GM19372 (cell line): Measurements from ENCODE around the gene PSMB7.

Experiments used
- ATAC-seq: cut with Tn5 transposase; IDR thresholded peaks from one replicate; pipeline ENCODE4 v1.9.1; 2021; ENCODE audit warnings: mild to moderate bottlenecking, low read depth, moderate library complexity; ENCODE audit not compliant: unreplicated experiment

The PSMB7 gene

DNA sequence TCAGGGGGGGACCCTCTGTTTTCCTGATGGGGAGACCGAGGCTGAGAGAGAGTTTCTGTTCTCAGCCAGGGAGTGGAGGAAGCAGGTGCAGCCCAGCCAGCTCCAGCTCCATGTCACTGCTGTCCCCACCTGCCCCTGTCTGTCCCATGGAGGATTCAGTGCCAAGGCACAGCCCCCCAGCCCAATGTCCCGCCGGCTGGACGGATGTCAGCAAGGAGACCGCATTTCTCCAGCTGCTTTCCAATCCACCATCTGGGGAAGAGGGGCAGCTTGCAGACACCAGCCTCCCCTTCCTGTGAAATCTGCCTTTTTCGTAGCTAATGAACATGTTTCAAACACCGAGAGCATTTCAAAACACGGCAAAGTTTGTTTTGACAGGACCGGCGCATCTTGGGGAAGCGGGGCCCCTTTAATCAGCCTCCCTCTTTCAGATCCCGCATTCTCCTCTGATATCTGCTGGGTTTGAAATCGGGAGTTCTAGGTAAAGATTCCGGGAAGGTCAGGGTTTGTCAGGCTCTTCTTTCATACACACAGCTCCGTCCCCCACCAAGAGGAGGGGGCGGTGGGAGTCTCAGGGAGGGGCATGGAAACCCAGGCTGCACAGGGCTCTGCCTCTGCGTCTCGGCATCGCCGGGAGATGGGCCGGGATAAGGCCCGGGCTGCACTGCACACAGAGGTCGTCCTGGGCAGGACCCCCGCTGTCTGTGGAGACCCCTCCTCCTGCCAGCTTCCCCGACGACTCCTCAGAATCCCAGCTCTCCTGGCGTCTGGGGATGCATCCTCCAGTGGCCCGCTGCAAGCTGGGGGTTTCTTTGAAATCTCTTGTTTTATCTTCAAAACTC is 82.7 kb downstream of the PSMB7 start:
- ATAC-seq: no peak

DNA sequence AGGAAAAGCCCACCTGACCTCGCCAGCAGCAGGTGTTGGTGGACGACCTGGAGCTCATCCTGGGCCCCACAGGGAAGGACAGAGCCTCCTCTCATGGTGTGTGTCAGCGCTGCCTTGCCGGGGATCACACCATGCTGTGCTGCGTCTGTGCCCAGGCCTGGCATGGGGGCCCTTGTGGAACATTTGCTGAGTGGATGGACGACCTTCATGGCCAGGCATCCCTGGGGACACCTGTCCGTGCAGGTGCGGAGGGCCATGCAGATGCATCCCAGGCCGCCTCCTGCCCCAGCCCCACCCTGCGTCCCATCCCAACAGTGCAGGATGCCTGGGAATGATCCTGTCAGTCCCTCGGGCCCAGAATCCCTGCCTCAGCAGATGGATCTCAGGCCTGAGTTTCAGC is 83.7 kb downstream of the PSMB7 start:
- ATAC-seq: no peak

DNA sequence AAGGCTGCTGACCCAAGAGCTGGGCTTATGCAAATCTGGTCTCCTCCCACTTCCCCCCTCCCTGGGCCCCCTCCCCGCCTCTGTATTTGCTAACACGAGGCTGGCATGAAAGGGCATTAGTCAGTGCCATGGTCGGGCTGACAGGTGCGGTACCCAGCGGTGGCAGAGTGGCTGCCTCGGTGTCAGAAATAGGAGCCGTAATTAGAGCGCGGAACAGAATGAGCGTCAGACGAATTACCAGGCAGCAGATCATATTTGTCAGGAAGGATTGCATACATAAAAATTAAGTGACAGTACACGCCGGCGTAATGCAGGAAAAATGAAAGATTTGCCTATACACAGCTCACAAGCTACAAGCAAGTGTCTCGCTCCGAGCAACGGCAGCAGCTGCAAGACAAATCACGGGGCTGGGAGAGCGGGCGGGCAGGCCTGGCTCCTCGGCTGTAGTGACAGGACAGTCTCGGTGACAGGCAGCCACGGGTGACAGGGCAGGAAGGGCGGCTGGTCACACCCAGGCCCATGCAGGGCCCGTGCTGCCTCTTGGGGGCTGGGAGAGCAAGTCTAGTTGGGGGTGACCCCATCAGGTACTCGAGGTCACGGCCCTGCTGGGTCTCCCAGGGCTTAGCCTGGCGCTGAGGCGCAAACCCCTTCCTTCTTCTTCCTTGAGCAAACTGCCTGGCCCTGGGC is 85.1 kb downstream of the PSMB7 start:
- ATAC-seq: no peak

DNA sequence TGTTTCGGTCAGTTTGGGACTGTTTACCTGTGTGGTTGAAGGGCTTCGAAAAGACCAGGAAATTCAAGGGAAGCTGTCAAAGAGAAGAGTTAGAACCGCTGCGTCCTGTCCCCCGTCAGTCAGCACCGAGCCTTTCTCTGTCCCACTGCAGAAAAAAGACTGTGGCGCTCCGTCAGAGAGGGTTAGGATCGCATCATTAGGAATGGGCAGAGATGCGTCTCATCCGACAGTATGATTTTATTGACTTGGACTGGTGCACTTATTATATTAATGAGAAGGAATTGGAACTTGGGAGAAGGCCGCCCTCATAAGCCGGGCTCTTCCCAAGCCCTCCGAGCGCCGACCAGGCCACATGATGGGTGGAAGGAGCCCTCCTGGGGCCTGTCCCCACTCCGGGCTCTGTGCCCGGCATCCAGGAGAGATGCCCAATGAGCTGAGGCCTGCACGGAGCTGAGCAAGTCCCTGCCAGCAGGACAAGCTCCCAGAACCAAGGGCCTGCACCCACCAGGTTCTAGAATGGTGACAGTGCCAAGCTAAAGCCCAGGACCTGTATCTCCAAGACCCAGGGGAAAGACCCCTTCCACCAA is 85.9 kb downstream of the PSMB7 start:
- ATAC-seq: no peak

DNA sequence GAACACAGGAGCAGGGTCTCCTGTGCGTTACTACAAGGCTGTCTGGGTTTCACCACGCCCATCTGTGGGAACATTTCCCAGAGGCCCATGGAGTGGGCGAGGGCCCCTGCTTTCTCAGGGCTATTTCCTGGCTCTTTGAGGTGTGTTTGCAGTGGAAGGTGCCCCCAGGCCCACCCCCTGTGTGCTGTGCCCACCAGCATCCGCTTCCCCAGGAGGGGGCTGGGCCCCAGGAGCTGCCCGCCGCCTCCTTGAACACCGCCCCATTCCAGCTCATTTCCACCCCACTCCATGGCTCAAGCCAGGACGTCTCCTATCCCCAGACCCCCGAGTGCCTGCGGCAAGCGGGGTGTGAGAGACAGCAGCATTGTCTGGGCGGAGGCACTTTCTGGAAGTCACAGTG is 87.0 kb downstream of the PSMB7 start:
- no peak for ATAC-seq

DNA sequence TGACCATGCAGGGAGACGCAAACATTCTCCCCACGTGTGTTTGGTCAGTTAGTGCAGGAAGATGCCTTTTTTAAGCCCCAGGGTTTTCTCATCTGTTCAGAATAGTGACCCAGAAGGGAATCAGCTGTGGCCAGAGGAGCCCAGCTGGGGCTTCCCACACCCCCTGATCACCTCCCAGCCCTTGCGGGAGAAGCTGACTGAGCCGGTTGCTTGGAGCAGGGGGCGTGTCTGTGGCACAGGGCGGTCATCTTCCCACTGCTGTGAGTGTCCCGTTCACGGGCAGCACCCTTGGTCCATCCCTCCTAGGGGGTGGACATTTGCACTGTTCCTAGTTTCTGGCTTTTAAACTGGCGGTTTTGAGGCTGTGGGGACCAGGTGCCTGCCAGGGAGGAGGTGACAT is 87.8 kb downstream of the PSMB7 start:
- ATAC-seq: no peak

DNA sequence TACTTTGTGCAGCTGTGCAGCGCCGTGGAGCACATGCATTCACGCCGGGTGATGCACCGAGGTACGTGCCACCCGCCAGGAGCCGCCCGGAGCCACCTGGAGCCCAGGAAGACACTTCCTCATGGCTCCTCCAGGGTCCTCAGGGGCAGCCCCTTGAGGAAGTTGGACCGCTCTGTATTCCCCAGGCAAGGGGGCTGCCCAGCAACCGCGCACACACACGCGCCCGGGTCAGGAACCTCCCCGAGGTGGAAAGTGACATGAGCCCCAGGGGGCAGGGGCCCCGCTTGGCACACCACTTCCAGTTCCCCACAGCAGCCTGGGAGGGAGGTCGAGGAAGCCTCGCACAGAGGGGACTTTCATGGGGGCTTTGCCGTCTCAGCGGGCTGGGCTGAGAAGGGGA is 88.9 kb downstream of the PSMB7 start:
- no peak for ATAC-seq

DNA sequence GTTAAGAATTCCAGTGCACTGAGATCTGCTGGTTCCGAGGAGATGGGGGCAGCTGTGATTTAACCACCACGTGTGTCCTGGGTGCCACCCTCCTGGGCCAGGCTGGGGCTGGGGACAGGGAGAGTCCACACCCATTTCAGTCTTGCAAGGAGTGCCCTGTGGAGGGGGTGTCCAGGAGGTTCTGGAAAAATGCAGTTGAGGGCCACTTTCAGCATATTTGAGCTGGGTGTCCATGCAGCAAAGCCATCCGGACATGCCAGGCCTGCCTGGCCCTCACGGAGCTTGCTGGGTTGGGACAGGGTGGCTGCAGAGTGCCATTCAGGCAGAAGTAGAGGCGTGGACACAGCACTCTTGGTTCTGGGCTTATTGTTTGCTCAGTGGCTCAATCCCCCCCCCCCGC is 89.4 kb downstream of the PSMB7 start:
- ATAC-seq: no peak

DNA sequence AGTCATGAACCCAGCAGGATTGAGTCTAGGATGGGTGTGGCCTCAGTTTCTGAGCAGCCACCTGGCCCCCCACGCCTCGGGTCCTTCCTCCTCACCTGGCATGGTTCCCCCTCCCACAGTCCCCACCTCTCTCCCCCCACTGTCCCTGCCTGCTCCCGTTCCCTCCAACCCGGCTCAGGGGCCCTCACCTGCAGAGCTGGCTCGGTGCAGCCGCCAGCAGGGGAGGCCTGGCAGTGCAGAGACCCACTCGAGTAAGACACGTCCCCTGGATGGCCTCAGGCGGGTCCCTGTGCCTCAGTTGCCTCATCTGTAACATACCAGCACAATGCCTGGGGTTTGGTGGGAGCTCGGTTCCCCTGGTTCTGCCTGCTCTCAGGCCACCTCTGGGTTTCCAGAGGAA is 91.3 kb downstream of the PSMB7 start:
- ATAC-seq: no peak

DNA sequence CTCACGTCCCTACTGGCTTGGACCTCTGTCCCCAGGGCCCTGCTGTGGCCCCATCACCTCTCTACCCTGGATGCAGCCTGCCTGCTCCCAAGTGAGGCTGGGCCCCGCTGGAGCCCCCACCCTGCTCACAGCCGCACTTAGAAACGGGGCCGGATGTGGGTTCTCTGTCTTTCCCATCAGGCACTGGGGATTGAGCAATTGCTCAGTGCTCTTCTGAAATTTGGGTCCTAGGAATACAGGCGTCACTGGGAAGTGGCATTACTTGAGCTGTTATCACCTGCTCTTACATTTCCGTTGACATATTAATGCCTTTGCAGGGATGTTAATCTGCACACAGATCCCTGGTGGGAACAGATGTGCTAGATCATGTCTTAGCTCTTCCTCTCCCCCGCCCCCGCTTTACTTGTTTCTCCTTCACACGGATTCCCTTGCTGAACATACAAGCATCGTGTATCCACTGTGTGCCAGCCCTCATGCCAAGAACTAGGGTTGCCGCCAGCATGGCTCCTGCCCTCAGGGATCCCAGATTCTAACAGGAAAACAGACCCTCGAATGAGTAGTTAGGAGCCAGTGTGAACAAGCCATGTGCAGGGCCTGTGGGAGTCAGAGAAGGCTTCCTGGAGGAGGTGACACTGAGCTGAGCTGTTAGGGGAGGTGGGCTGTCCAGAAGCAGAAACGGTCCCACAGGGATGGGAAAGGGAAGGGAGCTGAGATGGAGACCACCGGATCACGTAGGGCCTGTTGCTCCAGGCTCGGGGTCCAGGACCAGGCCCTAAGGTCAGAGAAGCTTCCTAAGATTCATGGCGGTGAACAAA is 92.4 kb downstream of the PSMB7 start:
- no peak for ATAC-seq

DNA sequence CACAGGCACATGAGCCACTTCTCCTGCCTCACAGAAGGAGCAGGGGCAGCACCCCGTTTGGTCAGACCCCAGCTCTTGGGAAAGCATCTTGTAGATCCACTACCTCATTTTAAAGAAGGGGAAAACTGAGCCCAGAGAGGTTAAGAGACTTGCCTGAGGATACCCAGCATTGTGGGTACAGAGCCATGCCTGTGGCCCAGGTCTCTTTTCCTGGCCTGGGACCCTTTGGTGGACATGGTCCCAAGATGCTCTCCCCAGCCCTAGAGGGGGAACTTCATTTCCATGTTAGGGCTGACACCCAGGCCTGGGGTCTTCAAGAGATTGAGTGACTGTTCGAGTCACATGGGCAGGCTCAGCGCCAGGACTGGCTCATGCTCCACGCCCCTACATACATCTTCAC is 93.3 kb downstream of the PSMB7 start:
- ATAC-seq: no peak

DNA sequence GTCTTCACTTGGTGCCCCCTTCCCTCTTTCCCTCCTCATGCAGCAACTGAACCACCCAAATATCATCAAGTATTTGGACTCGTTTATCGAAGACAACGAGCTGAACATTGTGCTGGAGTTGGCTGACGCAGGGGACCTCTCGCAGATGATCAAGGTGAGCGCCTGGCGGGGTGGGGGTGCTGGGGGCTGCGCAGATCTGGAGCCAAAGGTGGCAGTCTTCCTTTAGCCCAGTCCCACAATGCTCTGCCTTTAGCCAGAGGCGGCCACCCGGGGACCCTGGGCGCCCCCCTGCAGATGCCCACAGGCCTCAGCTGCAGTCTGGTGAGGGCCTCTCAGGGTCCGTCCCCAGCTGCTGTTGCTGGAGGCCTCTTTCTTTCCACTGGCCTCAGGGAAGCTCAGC is 93.8 kb downstream of the PSMB7 start:
- no peak for ATAC-seq

DNA sequence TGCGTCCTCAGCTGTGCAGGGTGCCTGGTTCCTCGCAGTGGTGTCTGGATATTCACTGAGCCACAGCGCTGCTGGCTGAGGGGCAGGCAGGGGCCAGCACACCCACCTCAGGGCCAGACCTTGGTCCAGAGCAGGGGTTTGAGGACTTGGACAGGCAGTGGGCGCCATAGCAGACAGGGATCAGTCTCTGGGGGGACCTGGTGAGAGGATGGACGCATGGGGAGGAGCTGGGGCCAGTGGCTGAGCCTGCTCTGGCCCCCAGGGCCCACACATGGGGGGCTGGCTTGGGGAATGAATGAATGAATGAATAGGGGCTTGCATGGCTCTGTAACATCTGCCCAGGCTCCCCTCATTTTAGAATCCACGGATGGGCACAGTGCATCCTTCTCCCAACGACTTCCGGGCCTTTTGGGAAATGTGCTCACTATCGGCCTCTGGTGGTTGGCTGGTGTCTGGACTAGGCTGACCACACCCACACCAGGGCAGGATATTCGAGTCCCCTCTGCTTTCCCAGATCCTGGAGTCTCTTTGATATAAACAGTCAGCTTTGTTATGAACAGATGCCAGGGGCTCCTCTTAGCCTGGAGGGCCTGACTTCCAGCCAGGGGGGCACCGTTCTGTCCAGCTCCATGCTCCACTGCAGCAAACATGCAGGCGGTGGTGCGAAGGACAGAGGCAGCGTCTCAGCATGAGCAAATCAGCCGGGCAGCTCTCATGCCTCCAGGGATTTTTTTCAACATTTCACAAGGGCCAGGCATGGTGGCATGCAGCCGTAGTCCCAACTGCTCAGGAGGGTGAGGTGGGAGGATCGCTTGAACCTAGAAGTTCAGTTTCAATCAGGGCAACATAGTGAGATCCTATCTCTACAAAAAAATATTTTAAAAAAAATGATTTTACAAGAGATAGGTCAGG is 94.9 kb downstream of the PSMB7 start:
- no peak for ATAC-seq

DNA sequence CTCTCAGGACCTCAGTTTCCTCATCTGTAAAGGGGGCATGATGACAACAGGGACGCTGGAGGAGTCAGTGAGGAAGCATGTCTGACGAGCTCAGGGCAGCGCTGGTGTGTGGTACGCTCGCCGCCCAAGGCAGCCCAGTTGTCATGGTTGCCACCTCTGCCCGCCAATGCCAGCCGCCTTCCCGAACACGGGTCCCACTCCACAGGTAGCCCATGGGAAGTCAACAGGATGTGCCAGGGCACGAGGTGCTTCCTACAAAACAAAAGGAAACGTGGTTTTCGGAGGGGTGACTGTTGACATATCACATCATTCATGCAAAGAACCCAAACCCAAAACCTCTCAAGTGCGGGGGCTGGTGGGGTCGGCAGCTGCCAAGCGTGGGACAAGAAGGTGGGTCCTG is 99.4 kb downstream of the PSMB7 start:
- no peak for ATAC-seq

DNA sequence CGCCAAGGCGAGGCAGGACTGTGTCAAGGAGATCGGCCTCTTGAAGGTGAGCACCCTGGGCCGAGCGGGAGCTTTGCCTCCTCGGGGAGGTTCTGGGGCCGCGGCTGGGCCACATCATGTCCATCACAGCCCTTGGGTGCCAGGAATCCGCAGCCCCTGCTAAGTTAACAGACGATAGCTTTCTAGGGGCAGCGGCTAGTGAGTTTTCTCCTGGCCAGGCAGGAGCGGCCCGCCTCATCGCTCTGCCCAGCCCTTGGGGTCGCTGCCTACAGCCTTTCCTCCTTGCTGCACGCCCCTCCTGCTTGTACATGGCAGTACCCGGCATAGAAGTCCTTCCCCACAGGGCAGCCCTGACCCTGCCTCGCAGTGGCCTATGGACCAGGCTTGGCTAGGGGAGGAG is 101.3 kb downstream of the PSMB7 start:
- ATAC-seq: no peak

DNA sequence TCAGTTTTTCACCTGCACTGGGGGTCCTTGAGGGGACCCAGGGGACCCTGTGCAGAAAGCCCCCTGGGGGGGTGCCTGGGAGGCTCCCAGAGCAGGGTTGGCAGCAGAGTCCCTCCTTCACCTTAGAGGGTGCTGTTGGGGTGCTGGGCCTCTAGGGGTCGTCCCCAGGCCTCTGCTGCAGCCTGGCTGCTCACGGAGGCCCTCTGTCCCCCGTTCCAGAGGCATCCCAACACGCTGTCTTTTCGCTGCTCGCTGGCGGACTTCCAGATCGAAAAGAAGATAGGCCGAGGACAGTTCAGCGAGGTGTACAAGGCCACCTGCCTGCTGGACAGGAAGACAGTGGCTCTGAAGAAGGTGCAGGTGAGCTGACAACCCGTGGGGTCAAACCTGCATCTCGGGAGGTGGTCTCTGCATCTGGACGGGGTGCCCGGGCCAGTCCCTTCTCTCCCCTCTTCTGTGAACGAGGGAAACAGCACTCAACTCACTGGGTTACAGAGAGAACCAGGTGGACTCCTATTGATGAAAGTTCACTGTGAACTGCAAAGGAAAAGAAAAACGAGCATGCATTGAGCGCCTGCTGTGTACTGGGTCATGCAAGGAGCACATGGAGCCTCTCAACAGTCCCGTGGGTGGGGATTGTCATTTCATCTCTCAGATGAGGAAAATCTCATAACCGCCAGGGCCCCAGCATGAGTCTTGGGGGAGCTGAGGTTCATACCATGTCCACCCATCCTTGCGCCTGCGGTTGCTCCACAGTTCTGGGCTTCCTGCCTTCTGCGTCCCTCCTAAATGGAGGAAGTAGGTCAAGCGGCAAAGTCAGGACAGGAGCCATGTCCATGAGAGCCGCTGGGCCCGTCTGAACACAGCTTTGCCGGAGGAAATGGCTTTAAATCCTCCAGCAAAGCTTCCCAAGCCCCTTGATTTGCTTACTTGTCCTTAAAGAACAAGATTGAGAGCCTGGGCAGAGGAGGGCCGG is 102.7 kb downstream of the PSMB7 start:
- ATAC-seq: no peak

DNA sequence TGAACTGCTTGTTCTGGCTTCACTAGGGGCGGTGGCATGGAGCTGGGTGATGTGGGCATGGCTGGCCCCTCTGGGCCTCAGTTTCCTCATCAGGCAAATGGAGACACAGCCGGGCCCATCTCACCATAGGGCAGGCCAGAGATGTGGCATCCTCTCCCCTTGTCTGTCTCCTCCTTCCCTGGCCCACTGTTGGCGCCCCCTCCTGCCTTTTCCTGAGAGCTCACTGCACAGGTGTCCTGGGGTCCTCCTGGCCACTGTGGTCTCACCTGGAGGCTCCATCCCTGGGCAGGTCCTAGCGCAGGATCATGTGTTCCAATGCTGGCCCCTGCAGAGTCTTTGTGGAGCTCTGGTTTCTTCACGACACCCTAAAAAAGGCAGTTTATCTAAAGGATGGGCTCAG is 104.0 kb downstream of the PSMB7 start:
- ATAC-seq: no peak

DNA sequence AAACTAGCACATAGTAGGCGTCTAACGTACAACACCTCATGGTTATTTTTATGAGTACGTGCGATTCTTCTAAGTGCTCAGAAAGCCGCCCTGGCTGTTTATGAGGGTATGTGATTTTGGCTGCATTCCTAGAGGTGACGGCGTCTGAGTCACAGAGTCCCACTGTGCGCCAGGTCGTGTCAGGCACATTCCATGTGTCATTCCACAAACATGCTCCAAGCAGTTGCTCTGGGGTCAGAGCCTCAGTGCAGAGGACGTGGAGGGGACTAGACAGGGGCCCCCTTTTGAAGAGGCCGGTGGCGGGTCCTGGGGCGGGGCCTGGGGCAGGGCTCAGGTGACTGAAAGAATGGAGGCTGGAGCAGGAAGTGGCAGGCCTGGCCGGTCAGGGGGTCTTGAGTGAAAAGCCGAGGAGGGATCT is 105.6 kb downstream of the PSMB7 start:
- no peak for ATAC-seq
